Mesodermal cell (in vitro differentiated cells): ENCODE results near the gene NUP54.

Experiments
- H3K27ac ChIP-seq: 2 replicates; pipeline ENCODE4 v1.7.0; 2013; ENCODE audit warnings: mild to moderate bottlenecking, low read depth, low read length, moderate library complexity; ENCODE audit not compliant: severe bottlenecking
- H3K36me3 ChIP-seq: 2 replicates; pipeline ENCODE4 v1.7.1; 2013; ENCODE audit warnings: mild to moderate bottlenecking, low read length, moderate library complexity; ENCODE audit not compliant: control insufficient read depth, insufficient read depth
- H3K4me1 ChIP-seq: one replicate; pipeline ENCODE4 v1.7.1; 2013; ENCODE audit warnings: mild to moderate bottlenecking, low read length; ENCODE audit not compliant: insufficient read depth, control insufficient read depth, poor library complexity, severe bottlenecking
- H3K4me3 ChIP-seq: 2 replicates; pipeline ENCODE4 v1.7.0; 2013; ENCODE audit warnings: low read length, control low read depth, mild to moderate bottlenecking; ENCODE audit not compliant: insufficient read depth, poor library complexity, severe bottlenecking; ENCODE audit errors: extremely low read depth
- H3K9me3 ChIP-seq: 2 replicates; pipeline ENCODE4 v1.7.1; 2013; ENCODE audit warnings: mild to moderate bottlenecking, low read length, moderate library complexity; ENCODE audit not compliant: control insufficient read depth
- WGBS, 2 experiments: methylation state at CpG; one replicate each; pipeline ENCODE4 v1.1.5; 2013; ENCODE audit warnings: missing lambda C conversion rate in 2 of 2; ENCODE audit not compliant: insufficient coverage in 2 of 2; 5-methylcytosine and 5-hydroxymethylcytosine counted together

NUP54 gene

DNA sequence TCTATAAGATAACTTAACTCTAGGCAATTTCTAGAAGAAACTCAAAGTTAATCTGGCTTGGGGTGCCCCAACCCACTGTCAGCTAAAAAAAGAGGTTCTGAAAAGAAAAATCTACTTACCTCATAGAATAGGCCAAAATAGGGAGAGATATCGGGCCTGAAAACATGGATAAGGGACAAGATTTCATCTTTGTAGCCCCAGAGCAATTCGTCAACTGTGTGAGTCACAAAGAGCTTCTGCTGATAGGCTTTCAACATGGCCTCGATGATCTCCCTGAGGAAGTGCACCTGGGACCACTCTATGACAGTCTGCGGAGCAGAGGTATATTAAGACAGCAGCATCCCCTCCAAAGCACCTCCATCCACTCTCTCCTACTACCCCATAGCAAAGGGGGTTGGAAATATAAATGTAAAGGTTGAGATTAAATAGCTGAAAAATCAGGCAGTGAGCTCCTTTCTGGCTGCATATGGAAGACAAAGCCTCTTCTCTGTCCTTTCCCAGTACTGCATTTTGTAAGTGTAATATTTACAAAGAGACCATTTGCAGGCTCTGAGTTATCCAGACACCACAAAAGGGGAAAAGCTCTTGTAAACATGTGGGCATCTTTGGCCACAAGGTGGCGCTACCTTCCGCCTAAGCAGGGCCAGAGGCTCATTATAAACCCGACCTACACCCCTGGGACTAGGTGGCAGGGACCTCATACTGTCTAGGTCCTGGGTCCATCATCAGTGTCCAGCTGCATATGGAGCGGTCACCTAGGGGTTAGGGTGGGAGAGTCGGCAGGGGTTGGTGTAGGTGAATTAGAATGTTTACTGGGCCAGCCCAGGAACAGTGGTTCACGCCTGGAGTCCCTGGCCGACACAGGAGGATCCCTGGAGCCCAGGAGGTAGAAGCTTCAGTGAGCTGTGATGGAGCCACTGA lies 31.5 kb upstream of the NUP54 start:
- no peaks in the 10 kb centered on the region for H3K9me3 ChIP-seq
- H3K27ac ChIP-seq: no peak overlapping the region
- peaks cover 20% of the 10 kb centered on the region for H3K36me3 ChIP-seq
- no peaks in the 10 kb centered on the region for H3K4me1 ChIP-seq
- no peak overlapping the region for H3K4me3 ChIP-seq
- whole genome bisulfite sequencing, 2 experiments: 67 to 83% methylated on average over 6 to 7 of the region's 11 CpGs

DNA sequence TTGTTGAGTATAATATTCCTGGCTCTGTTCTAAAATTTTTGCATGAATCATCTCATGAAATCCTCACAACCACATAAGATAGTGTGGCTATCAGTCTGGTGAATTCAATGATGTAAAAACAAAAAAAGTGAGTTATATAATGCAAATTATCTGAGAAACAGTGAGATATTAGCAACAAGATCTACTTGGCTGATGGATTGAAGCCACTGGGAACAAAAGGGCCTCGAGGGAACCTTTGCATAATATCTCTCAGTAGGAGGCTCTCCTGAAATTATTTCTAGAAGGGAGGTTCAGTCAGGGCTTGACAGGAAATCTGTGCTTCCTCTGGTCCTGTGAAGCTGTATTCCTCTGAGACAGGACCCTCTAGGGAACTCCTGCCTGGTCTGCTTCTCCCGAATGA lies 30.1 kb upstream of the NUP54 start:
- Histone ChIP-seq H3K9me3 (no peaks in the 10 kb centered on the region), H3K4me1 (no peaks in the 10 kb centered on the region), H3K36me3 (peaks cover 34% of the 10 kb centered on the region), H3K4me3 (no peak overlapping the region), H3K27ac (no peak overlapping the region)
- WGBS, 2 experiments: 83 to 90% methylated on average over 2 of the region's 2 CpGs

DNA sequence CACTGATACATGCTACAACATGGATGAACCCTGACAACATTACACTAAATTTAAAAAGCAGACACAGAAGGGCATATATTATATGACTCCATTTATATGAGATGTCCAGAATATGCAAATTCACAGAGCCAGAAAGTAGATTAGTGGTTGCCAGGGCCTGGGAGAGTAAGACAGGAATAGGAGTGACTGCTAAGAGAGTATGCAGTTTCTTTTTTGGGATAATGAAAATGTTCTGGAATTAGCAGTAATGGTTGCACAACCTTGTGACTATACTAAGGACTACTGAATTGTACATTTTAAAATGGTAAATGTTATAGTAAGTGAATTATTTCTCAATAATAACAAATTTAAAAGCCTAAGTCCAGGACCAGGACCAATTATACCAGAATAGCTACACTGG lies 29.5 kb upstream of the NUP54 start:
- Histone ChIP-seq H3K36me3 (peaks cover 40% of the 10 kb centered on the region), H3K27ac (no peak overlapping the region), H3K9me3 (no peaks in the 10 kb centered on the region), H3K4me3 (no peak overlapping the region), H3K4me1 (no peaks in the 10 kb centered on the region)

DNA sequence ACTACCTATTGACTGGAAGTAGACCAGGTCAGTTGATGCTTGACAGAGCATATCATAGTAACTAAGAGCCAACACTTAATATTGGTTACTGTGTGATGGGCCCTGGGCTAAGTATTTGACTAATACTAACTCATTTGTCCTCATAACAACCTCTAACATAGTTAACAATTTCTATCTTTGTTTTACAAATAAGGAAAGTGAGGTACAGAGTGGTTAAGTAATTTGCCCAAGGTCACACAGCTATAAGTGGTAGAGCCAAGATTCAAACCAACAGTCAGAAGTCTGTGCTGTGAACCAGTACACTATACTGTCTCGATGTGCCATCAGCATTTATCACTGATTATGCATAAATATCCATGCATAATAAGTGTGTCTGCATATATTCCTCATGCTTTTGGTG lies 27.1 kb upstream of the NUP54 start:
- peaks cover 43% of the 10 kb centered on the region for H3K36me3 ChIP-seq
- H3K27ac ChIP-seq: no peak overlapping the region
- 100% methylated on average over 1 of the region's 1 CpG; no CpG with 5 or more reads in 1 of the 2 experiments for WGBS, 2 experiments
- H3K4me1 ChIP-seq: no peaks in the 10 kb centered on the region
- no peaks in the 10 kb centered on the region for H3K9me3 ChIP-seq
- H3K4me3 ChIP-seq: no peak overlapping the region

DNA sequence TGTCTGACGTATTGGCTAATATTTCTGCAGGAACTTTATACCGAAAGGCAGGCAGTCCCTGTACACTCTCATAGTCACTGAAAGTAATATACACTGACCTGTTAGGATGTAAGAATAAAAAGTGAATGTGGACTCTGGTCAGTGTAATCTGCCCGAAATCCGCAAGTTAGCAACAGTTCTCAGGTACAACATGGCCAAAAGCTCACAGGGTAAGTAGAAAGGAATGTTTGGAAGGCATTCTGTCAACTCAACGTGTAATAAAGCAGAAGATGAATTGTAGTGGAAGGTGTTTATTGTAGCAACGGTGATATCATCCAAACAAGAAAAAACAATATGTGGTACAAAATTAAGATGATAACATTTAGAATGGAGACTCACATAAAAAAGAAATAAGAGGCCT lies 26.0 kb upstream of the NUP54 start:
- Histone ChIP-seq H3K27ac (no peak overlapping the region), H3K4me1 (no peaks in the 10 kb centered on the region), H3K4me3 (no peak overlapping the region), H3K9me3 (no peaks in the 10 kb centered on the region), H3K36me3 (peaks cover 48% of the 10 kb centered on the region)
- 88 to 94% methylated on average over 2 to 5 of the region's 6 CpGs for WGBS, 2 experiments

DNA sequence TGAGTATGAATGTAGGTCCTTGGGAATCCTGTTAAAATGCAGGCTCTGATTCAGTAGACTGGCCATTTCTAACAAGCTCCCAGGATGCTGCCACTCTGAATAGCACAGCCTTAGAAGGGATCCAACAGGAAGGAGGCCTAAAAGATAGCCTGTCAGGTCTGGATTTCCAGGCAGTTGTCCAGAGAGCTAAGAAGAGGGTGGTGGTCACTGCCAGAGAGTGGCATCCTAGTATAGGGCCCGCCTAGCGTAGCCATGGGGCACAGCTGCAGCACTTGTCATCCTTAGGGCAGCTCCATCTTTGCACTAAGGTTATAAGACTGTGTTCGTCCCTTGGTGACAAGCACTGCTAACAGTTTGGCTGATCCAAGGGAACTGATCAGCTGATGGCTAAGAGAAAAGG lies 20.5 kb upstream of the NUP54 start:
- Histone ChIP-seq H3K9me3 (no peaks in the 10 kb centered on the region), H3K36me3 (peaks cover 66% of the 10 kb centered on the region), H3K4me1 (no peaks in the 10 kb centered on the region), H3K4me3 (no peak overlapping the region), H3K27ac (no peak overlapping the region)
- WGBS, 2 experiments: 79 to 94% methylated on average over 2 of the region's 3 CpGs

DNA sequence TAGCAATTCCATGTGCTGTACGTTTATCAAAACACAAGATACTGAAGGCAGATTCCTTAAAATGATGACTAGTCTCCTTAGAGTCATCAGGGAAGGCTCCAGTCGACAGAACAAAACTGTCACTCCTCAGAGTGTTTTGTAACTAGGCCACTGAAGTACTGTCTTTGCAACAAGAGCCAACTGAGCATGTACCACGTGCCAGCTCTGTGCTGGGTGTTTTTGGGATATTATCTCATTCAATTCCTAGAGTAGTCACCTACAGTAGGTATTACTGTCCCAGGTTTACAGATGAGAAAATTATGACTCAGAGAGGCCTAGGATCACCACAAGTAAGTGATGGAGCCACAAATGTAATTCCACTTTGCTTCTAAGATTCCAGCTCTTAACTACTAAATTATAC lies 18.3 kb upstream of the NUP54 start:
- H3K36me3 ChIP-seq: peaks cover 70% of the 10 kb centered on the region
- 100% methylated on average over 2 of the region's 3 CpGs for WGBS, 2 experiments
- H3K9me3 ChIP-seq: no peaks in the 10 kb centered on the region

DNA sequence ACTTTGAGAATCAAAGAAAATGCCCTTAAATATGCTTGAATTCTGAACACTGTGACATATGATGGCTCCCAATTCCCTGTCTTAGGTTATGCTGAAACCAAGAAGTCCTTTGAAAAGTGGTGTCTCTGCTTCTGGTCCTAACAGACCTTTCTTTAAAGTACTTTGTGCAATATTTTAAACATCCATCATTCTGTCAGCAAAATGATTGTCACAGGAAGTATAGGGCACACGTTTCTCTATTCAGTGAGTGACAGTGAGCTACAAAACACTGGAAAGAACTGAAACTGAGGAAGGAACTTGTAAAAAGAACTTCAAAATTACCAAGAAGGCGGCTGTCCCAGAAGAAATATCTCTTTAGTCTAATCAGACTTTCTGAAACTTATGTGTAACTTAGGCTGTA lies 12.2 kb upstream of the NUP54 start:
- Histone ChIP-seq H3K4me1 (no peaks in the 10 kb centered on the region), H3K27ac (no peak overlapping the region), H3K4me3 (no peak overlapping the region), H3K9me3 (no peaks in the 10 kb centered on the region), H3K36me3 (peaks cover 42% of the 10 kb centered on the region)
- 60% methylated on average over 1 of the region's 2 CpGs; no CpG with 5 or more reads in 1 of the 2 experiments for WGBS, 2 experiments

More for the DNA sequence above, 18.3 kb upstream of the NUP54 start:
- H3K4me1 ChIP-seq: no peaks in the 10 kb centered on the region
- no peak overlapping the region for H3K27ac ChIP-seq
- no peak overlapping the region for H3K4me3 ChIP-seq

DNA sequence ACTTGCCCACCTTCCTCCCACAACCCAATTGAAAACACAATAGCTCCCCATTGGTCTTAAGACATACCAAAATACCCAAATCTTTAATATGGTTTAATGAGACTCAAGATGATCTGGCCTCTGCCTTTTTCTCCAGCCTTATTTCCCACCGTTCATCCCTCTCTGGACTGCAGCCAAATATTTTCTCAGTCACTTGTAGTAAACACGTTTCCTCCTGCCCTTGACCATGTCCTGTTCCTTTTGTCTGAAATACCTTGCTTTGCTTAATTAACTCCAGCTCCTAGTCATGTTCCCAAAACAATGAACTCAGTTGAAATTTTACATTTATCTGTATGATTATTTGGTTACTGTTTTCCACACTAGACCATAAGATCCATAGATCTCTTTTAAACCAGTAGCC lies 8.4 kb upstream of the NUP54 start:
- Histone ChIP-seq H3K4me3 (no peak overlapping the region), H3K36me3 (peaks cover 14% of the 10 kb centered on the region), H3K4me1 (no peaks in the 10 kb centered on the region), H3K9me3 (no peaks in the 10 kb centered on the region), H3K27ac (no peak overlapping the region)
- 82 to 88% methylated on average over 2 of the region's 2 CpGs for WGBS, 2 experiments

DNA sequence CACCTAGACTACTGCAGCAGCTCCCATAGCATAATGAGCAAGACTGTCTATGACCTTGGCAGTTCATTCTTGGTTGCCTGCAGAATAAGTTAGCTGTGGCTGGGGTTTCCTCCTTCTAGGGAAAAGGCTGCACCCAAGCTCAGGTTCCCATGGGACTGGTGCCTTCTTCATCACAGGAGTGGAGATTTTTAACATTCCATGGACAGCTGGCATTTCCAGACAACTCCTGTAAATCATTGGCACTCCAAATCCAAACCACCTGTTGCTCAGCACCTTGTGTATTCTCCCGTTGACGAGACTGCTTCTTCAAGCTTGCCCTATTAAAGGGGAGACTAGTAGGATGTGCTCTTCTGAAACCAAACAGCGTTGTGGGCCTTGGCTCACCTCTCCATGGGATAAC lies 7.8 kb upstream of the NUP54 start:
- no peak overlapping the region for H3K4me3 ChIP-seq
- no peaks in the 10 kb centered on the region for H3K9me3 ChIP-seq
- no peak overlapping the region for H3K27ac ChIP-seq
- H3K4me1 ChIP-seq: no peaks in the 10 kb centered on the region
- 53 to 79% methylated on average over 2 to 3 of the region's 3 CpGs for WGBS, 2 experiments
- H3K36me3 ChIP-seq: peaks cover 7% of the 10 kb centered on the region

DNA sequence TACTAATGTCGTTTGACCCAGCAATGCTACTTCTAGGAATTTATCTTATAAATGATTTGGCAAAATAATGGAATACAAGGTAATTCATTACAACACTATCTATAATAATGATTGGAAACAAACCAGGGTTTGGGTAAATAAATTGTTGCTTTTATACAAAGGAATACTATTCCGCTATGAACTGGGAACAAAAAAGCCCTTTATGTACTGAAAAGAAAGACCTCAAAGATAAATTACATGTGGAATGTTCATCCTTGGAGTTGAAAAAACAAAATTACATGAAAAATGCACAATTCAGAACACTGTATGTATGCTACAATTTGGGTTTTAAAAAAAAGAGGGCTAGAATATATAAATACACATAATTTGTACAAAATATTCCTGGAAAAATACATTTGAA lies 5.2 kb upstream of the NUP54 start:
- Histone ChIP-seq H3K36me3 (no peaks in the 10 kb centered on the region), H3K4me3 (no peak overlapping the region), H3K9me3 (no peaks in the 10 kb centered on the region), H3K4me1 (no peaks in the 10 kb centered on the region), H3K27ac (no peak overlapping the region)
- no CpG with 5 or more reads among the region's 2 CpGs for WGBS, 2 experiments
